Osteocyte (in vitro differentiated cells): ENCODE data around the gene KIAA0232. TPM values are rescaled to one million over a fixed set of nuclear protein-coding genes. Genes with fewer than 3 reads are reported as not detected.
A peak's percentile ranks its signal among the peaks of the same experiment; 100 is the strongest.

ENCODE experiments used
- DNase-seq: peaks from one replicate; pipeline ENCODE4 v3.0.0; 2021; ENCODE audit warnings: mixed read lengths; ENCODE audit not compliant: unreplicated experiment; ENCODE audit errors: extremely low spot score
- H3K27ac Mint-ChIP-seq: one replicate; pipeline ENCODE4 v1.8.0; 2021; ENCODE audit warnings: mild to moderate bottlenecking, mixed read lengths; ENCODE audit not compliant: unreplicated experiment
- H3K27me3 Mint-ChIP-seq: one replicate; pipeline ENCODE4 v1.8.0; 2021; ENCODE audit warnings: mixed read lengths; ENCODE audit not compliant: unreplicated experiment
- H3K36me3 Mint-ChIP-seq: one replicate; pipeline ENCODE4 v1.8.0; 2021; ENCODE audit warnings: mixed read lengths; ENCODE audit not compliant: unreplicated experiment
- H3K4me1 Mint-ChIP-seq: one replicate; pipeline ENCODE4 v1.8.0; 2021; ENCODE audit warnings: mixed read lengths; ENCODE audit not compliant: unreplicated experiment
- H3K4me3 Mint-ChIP-seq: one replicate; pipeline ENCODE4 v1.8.0; 2021; ENCODE audit warnings: mild to moderate bottlenecking, moderate library complexity, mixed read lengths; ENCODE audit not compliant: unreplicated experiment
- H3K9me3 Mint-ChIP-seq: one replicate; pipeline ENCODE4 v1.8.0; 2021; ENCODE audit warnings: mixed read lengths; ENCODE audit not compliant: unreplicated experiment
- total RNA-seq: library from RNA; stranded (reverse); gene quantifications from 2 replicates; pipeline ENCODE4 v1.2.1, GENCODE V29; 2021
- TF ChIP-seq, protein P1 (sequence below): fragments of 200-600 bp; sonication (generic); IDR thresholded peaks from 2 replicates; pipeline ENCODE4 v1.5.0; 2021; ENCODE audit warnings: antibody characterized with exemption, mild to moderate bottlenecking, moderate library complexity

Gene KIAA0232
- total RNA-seq, 1 donor from 2014 or later = 27.1 TPM

DNA sequence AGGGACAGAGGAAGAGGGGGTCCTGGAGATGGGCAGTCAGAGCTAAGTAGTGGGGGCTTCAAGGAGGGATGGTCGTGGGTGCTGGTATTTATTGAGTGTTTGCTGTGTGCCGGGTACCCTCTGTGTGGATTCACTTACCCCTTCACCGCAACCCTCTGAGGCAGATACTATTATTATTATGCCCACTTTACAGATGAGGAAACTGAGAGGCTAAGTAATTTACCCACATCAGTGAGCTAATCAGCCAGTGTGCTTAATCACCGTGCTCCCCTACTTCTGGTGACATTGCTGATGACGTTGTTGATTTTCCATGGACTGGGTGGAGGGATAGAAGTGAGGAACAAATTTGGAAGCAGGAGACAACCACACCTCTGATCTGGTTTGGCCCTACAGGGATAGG lies 4.1 kb upstream of the KIAA0232 start:
- Mint-ChIP-seq H3K9me3 (no peaks in the 10 kb centered on the region), H3K4me1 (peaks cover 20% of the 10 kb centered on the region), H3K36me3 (no peaks in the 10 kb centered on the region), H3K27me3 (peaks cover 10% of the 10 kb centered on the region), H3K4me3 (no peak overlapping the region), H3K27ac (no peak overlapping the region)
- TF ChIP-seq, protein P1, sequence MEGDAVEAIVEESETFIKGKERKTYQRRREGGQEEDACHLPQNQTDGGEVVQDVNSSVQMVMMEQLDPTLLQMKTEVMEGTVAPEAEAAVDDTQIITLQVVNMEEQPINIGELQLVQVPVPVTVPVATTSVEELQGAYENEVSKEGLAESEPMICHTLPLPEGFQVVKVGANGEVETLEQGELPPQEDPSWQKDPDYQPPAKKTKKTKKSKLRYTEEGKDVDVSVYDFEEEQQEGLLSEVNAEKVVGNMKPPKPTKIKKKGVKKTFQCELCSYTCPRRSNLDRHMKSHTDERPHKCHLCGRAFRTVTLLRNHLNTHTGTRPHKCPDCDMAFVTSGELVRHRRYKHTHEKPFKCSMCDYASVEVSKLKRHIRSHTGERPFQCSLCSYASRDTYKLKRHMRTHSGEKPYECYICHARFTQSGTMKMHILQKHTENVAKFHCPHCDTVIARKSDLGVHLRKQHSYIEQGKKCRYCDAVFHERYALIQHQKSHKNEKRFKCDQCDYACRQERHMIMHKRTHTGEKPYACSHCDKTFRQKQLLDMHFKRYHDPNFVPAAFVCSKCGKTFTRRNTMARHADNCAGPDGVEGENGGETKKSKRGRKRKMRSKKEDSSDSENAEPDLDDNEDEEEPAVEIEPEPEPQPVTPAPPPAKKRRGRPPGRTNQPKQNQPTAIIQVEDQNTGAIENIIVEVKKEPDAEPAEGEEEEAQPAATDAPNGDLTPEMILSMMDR = no peak
- DNase-seq = no peak

GRCh38 chr4:6779667-6780565 lies 2.6 kb upstream of the KIAA0232 start:
- no peak overlapping the region for H3K4me3 Mint-ChIP-seq
- no peaks in the 10 kb centered on the region for H3K36me3 Mint-ChIP-seq
- peaks cover 10% of the 10 kb centered on the region for H3K27me3 Mint-ChIP-seq
- peaks cover 29% of the 10 kb centered on the region for H3K4me1 Mint-ChIP-seq
- H3K27ac Mint-ChIP-seq = no peak overlapping the region
- TF ChIP-seq, protein P1 = no peak
- H3K9me3 Mint-ChIP-seq = no peaks in the 10 kb centered on the region
- no peak for DNase-seq

DNA sequence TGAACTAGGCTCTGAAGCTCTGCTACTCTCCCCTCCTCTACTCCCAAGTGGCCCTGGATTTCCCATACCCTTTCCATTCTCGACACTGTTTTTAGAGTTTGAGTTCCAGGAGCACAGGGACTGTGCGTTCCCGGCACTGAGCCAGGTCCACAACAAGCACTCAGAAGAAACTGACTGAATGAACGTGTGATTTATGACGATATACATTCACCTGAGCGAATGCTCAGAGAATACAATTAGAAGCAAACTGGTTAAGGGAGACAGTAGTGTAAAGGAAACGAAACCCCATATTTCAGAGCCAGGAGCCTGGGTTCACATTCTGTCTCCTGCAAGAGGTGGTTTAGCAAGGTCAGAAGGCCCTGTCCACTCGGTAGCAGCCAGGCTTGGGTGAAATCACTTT lies 1.4 kb upstream of the KIAA0232 start:
- DNase-seq = no peak
- Mint-ChIP-seq H3K4me1 (peaks cover 38% of the 10 kb centered on the region), H3K27ac (peak overlapping the region; percentile 16), H3K36me3 (no peaks in the 10 kb centered on the region), H3K9me3 (no peaks in the 10 kb centered on the region), H3K4me3 (peak overlapping the region; percentile 63), H3K27me3 (peaks cover 10% of the 10 kb centered on the region)
- TF ChIP-seq, protein P1 = no peak

- TF ChIP-seq, protein P1 = no peak
- Mint-ChIP-seq H3K4me3 (peak overlapping the region; percentile 63), H3K36me3 (no peaks in the 10 kb centered on the region), H3K27me3 (peaks cover 8% of the 10 kb centered on the region), H3K4me1 (peaks cover 38% of the 10 kb centered on the region), H3K27ac (no peak overlapping the region), H3K9me3 (no peaks in the 10 kb centered on the region)
- DNase-seq = no peak
These were observed 966 bp upstream of the KIAA0232 start for GRCh38 chr4:6781561-6781960.

DNA sequence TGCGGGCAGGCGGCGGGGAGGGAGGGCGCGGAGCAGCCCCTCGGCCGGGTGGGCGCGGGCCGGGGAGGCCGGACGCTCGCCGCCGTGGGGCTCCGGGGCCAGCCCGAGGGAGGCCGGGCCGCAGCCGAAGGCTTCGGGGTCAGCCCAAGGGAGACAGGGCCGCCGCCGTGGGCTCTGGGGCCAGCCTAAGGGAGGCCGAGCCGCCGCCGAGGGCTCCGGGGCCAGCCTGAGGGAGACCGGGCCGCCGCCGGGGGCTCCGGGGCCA lies 251 bp downstream of the KIAA0232 start:
- H3K36me3 Mint-ChIP-seq = no peaks in the 10 kb centered on the region
- no peak for DNase-seq
- TF ChIP-seq, protein P1 = no peak
- H3K9me3 Mint-ChIP-seq = no peaks in the 10 kb centered on the region
- H3K4me3 Mint-ChIP-seq = no peak overlapping the region
- peaks cover 38% of the 10 kb centered on the region for H3K4me1 Mint-ChIP-seq
- peaks cover 1% of the 10 kb centered on the region for H3K27me3 Mint-ChIP-seq
- no peak overlapping the region for H3K27ac Mint-ChIP-seq
